Measurements from ENCODE around the gene ATAT1. TPM values are rescaled to one million over a fixed set of nuclear protein-coding genes. Genes with fewer than 3 reads are reported as not detected.

The ATAT1 gene
- total and polyA plus RNA-seq, 9 of the 15 experiments (the other 6 are each of a cell fraction or from before 2014, with no cell fraction given) = 0.65 to 5.8 (median 1.6) TPM

- TF ChIP-seq ZHX1 (conservative IDR thresholded peaks at IDR 0.05; ENCODE audit: low read length) (no peak), EGR1 (conservative IDR thresholded peaks at IDR 0.05) (peak; percentile 62), RERE (CRISPR knock-in tag; IDR thresholded peaks at IDR 0.05; ENCODE audit: borderline replicate concordance) (no peak), ZNF408 (CRISPR knock-in tag; IDR thresholded peaks at IDR 0.05; ENCODE audit: low read depth) (no peak), SOX6 (IDR thresholded peaks at IDR 0.05) (no peak), JUND (IDR thresholded peaks at IDR 0.05; ENCODE audit: borderline replicate concordance, low read depth, low read length) (peak; percentile 13; the same call in 1 of the 2 replicates), JUND (tag; IDR thresholded peaks at IDR 0.05; ENCODE audit: borderline replicate concordance, low read depth, low read length) (0 out of 3 replicates have a peak, but pooled peaks have one; percentile 34), KLF1 (tag; IDR thresholded peaks at IDR 0.05) (peak; percentile 69; the same call in 1 of the 2 replicates), MLLT1 (IDR thresholded peaks at IDR 0.05) (peak in 1 of 2 experiments; percentile 19; a peak in 1 of 4 replicates), EP400 (IDR thresholded peaks at IDR 0.05) (peak; percentile 89), KDM1A (IDR thresholded peaks at IDR 0.05) (no peak), PHTF2 (CRISPR knock-in tag; IDR thresholded peaks at IDR 0.05) (no peak)
These were observed 20.8 kb downstream of the ATAT1 start (continued) for GRCh38 chr6:30647242-30648116.

Measured in K562 (cell line).